Panc1 (cell line): ENCODE measurements around the gene GJA3. TPM values are rescaled to one million over a fixed set of nuclear protein-coding genes. Genes with fewer than 3 reads are reported as not detected.

Source experiments
- ATAC-seq: fragments of 200-7000 bp; cut with Tn5 transposase; 2 replicates; pipeline ENCODE4 v1.9.1; 2020; ENCODE audit warnings: mild to moderate bottlenecking, moderate library complexity
- BruUV-seq: library from RNA; stranded (reverse); fragments of 400-500 nt; replicated peaks from 2 replicates; lab custom pipeline; 2021; lab: Mats Ljungman, UMichigan
- CTCF ChIA-PET: fragments of 300-600 bp; sonication (Branson Sonifier 250); formaldehyde crosslinking; loops from one replicate; lab custom pipeline; 2022; ENCODE audit warnings: antibody characterized with exemption; lab: Charles Lee
- POLR2A ChIA-PET: fragments of 300-600 bp; sonication (Branson Sonifier 250); formaldehyde crosslinking; loops from one replicate; lab custom pipeline; 2022; ENCODE audit warnings: antibody characterized with exemption; lab: Charles Lee
- DNase-seq: peaks from one replicate; pipeline ENCODE4 v3.0.0-alpha.2; 2010; ENCODE audit warnings: low read depth, low spot score
- H3K27ac ChIP-seq: 2 replicates; pipeline ENCODE4 v1.5.1; 2011; ENCODE audit warnings: mild to moderate bottlenecking, low read length, inconsistent platforms
- H3K27me3 ChIP-seq: fragments of 200-500 bp; sonication (Bioruptor generic); 2 replicates; pipeline ENCODE4 v1.6.0; 2014; ENCODE audit warnings: low read length, inconsistent platforms; ENCODE audit not compliant: control insufficient read depth, insufficient read depth
- H3K36me3 ChIP-seq: fragments of 200-500 bp; sonication (Bioruptor generic); 2 replicates; pipeline ENCODE4 v1.5.1; 2014; ENCODE audit warnings: inconsistent platforms, mild to moderate bottlenecking, low read length, moderate library complexity; ENCODE audit not compliant: control insufficient read depth, insufficient read depth
- H3K4me1 ChIP-seq: 2 replicates; pipeline ENCODE4 v1.5.1; 2011; ENCODE audit warnings: inconsistent platforms, mild to moderate bottlenecking, low read length, moderate library complexity; ENCODE audit not compliant: control insufficient read depth, insufficient read depth
- H3K4me3 ChIP-seq, 2 experiments: 2 replicates each; pipeline ENCODE4 v1.5.1; 2011 to 2012; ENCODE audit warnings: low read depth in 2 of 2, low read length in 2 of 2, mild to moderate bottlenecking in 2 of 2, inconsistent platforms in 1 of 2, moderate library complexity in 1 of 2
- H3K9me3 ChIP-seq: fragments of 200-500 bp; sonication (Bioruptor generic); 2 replicates; pipeline ENCODE4 v1.5.1; 2014; ENCODE audit warnings: low read depth, mild to moderate bottlenecking, inconsistent platforms, low read length, moderate library complexity; ENCODE audit not compliant: control insufficient read depth, insufficient read depth
- POLR2AphosphoS5 ChIP-seq: IDR thresholded peaks from 2 replicates; pipeline ENCODE4 v1.6.1; 2012; ENCODE audit warnings: mild to moderate bottlenecking, low read depth, low read length, moderate library complexity
- SIN3A ChIP-seq: IDR thresholded peaks from 2 replicates; pipeline ENCODE4 v1.6.1; 2012; ENCODE audit warnings: low read depth, mild to moderate bottlenecking, low read length, moderate library complexity, borderline replicate concordance; ENCODE audit not compliant: insufficient read depth
- TCF7L2 ChIP-seq: IDR thresholded peaks from 2 replicates; pipeline ENCODE4 v1.6.1; 2011; ENCODE audit warnings: mild to moderate bottlenecking, low read depth, low read length, inconsistent platforms
- in situ Hi-C: cut with HindIII; loops from 2 replicates; pipeline ENCODE4 v1.10.0; 2016; ENCODE audit warnings: low sequenced_read_pairs, low pct_unique_long_range_greater_than_20kb
- intact Hi-C: fragments of 100-400 bp; cut with micrococcal nuclease; formaldehyde crosslinking; loops from one replicate; pipeline ENCODE4 v1.10.0; 2022; ENCODE audit not compliant: unreplicated experiment
- total RNA-seq: library from RNA; stranded (reverse); gene quantifications from one replicate; pipeline ENCODE4 v1.2.1, GENCODE V29; 2021; ENCODE audit not compliant: unreplicated experiment
- TF ChIP-seq, protein P1 (sequence below): fragments of 450-650 bp; IDR thresholded peaks from 2 replicates; pipeline ENCODE4 v1.5.1; 2017; ENCODE audit warnings: mild to moderate bottlenecking
- TF ChIP-seq, protein P2 (sequence below), 2 experiments: IDR thresholded peaks; 2 replicates each; pipeline ENCODE4 v1.6.1; 2011 to 2012; ENCODE audit warnings: low read depth in 2 of 2, control low read depth in 1 of 2, low read length in 1 of 2, mild to moderate bottlenecking in 1 of 2, moderate library complexity in 1 of 2; ENCODE audit not compliant: insufficient read depth in 1 of 2

GJA3 gene
- total RNA-seq, 1 experiment from 2014 or later = 11.6 TPM

DNA sequence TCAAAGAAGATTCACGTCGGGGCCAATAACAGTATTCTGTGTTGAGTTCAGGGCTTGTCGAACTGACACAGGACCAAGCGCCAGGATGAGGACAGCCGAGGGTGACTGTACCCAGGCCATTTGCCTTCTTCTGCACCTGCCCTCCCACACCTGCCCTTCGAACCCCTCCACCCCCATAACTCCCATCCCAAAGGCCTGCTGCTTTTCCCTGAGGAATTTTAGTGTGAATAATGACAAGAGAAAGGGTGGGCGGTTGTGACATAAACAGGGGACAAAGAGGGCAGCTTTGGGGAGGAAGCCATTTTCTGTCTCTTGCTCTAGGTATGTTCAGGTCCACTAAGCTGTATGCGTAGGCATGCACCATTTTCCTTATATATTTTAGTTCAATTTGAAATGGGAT is 26.1 kb downstream of the GJA3 start:
- ATAC-seq = no peak
- Histone ChIP-seq H3K4me1 (no peaks in the 10 kb centered on the region; the same call in none of the 2 replicates), H3K36me3 (no peaks in the 10 kb centered on the region), H3K9me3 (no peaks in the 10 kb centered on the region), H3K27ac (no peak overlapping the region), H3K4me3 (no peak overlapping the region), H3K27me3 (no peaks in the 10 kb centered on the region)
- in situ Hi-C loops = no loop called here
- POLR2A ChIA-PET = no interaction called here
- TF ChIP-seq, protein P1, sequence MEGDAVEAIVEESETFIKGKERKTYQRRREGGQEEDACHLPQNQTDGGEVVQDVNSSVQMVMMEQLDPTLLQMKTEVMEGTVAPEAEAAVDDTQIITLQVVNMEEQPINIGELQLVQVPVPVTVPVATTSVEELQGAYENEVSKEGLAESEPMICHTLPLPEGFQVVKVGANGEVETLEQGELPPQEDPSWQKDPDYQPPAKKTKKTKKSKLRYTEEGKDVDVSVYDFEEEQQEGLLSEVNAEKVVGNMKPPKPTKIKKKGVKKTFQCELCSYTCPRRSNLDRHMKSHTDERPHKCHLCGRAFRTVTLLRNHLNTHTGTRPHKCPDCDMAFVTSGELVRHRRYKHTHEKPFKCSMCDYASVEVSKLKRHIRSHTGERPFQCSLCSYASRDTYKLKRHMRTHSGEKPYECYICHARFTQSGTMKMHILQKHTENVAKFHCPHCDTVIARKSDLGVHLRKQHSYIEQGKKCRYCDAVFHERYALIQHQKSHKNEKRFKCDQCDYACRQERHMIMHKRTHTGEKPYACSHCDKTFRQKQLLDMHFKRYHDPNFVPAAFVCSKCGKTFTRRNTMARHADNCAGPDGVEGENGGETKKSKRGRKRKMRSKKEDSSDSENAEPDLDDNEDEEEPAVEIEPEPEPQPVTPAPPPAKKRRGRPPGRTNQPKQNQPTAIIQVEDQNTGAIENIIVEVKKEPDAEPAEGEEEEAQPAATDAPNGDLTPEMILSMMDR = no peak
- TF ChIP-seq TCF7L2 (no peak), POLR2AphosphoS5 (no peak), SIN3A (no peak)
- TF ChIP-seq, protein P2, sequence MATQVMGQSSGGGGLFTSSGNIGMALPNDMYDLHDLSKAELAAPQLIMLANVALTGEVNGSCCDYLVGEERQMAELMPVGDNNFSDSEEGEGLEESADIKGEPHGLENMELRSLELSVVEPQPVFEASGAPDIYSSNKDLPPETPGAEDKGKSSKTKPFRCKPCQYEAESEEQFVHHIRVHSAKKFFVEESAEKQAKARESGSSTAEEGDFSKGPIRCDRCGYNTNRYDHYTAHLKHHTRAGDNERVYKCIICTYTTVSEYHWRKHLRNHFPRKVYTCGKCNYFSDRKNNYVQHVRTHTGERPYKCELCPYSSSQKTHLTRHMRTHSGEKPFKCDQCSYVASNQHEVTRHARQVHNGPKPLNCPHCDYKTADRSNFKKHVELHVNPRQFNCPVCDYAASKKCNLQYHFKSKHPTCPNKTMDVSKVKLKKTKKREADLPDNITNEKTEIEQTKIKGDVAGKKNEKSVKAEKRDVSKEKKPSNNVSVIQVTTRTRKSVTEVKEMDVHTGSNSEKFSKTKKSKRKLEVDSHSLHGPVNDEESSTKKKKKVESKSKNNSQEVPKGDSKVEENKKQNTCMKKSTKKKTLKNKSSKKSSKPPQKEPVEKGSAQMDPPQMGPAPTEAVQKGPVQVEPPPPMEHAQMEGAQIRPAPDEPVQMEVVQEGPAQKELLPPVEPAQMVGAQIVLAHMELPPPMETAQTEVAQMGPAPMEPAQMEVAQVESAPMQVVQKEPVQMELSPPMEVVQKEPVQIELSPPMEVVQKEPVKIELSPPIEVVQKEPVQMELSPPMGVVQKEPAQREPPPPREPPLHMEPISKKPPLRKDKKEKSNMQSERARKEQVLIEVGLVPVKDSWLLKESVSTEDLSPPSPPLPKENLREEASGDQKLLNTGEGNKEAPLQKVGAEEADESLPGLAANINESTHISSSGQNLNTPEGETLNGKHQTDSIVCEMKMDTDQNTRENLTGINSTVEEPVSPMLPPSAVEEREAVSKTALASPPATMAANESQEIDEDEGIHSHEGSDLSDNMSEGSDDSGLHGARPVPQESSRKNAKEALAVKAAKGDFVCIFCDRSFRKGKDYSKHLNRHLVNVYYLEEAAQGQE (IDR thresholded peaks at IDR 0.05; ENCODE audit: insufficient read depth in 1 of 2, low read depth in 2 of 2, low read length in 1 of 2) = no peak
- no peak for DNase-seq
- BruUV-seq = no TSS peak
- intact Hi-C loops = no loop called here
- CTCF ChIA-PET = no interaction called here

DNA sequence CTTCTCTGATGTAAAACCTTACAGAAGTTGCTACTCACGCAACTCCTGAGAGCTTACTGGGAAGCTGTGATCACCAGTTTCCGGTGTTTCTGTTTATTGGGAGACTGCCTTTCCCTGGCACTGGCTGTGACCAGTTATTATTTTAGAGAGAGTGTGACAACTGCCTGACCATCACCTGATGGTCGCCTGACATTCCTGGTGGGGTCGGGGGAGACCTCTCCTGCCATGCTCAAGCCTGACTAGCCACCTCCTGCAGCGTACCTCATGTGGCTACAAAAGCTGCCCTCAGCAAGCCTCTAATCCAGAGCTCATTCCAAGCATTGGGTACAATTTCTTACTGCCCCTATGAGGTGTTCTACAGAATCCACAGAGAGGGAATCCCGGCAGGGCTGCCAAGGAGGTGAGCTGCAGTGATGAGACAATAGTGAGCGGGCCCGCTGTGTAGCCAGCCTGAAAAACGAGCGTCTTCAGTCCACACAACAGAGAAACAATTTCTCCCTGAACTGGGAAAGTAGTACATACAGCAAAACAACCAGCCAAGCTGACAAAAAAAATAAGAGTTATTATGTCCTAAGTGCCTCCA is 28.7 kb downstream of the GJA3 start:
- no TSS peak for BruUV-seq
- in situ Hi-C loops = no loop called here
- POLR2A ChIA-PET = no interaction called here
- intact Hi-C loops = no loop called here
- no peak for ATAC-seq
- DNase-seq = no peak
- Histone ChIP-seq H3K4me1 (peaks cover under 1% of the 10 kb centered on the region), H3K36me3 (no peaks in the 10 kb centered on the region), H3K27ac (no peak overlapping the region), H3K27me3 (no peaks in the 10 kb centered on the region), H3K9me3 (no peaks in the 10 kb centered on the region), H3K4me3 (no peak overlapping the region)
- TF ChIP-seq TCF7L2 (no peak), POLR2AphosphoS5 (no peak), SIN3A (no peak)
- TF ChIP-seq, protein P2 (IDR thresholded peaks at IDR 0.05; ENCODE audit: insufficient read depth in 1 of 2, low read depth in 2 of 2, low read length in 1 of 2) = no peak
- TF ChIP-seq, protein P1 = no peak
- CTCF ChIA-PET = interaction anchor here (1.1 kb wide), 1 partner anchor 65 kb away, joined by 3 read pairs; no protein-coding TSS in a partner anchor
